Neural progenitor cell (in vitro differentiated cells): Measurements from ENCODE around the gene BMPR1A. TPM values are rescaled to one million over a fixed set of nuclear protein-coding genes. Genes with fewer than 3 reads are reported as not detected.
"Not testable (repeated sequence)": the region's sequence is repeated elsewhere in the genome, so short reads cannot be mapped to it uniquely, and the experiment has no call there.

Experiments
- DNase-seq: peaks from one replicate; pipeline ENCODE4 v3.0.0-alpha.2; 2016; ENCODE audit warnings: low spot score
- H2AFZ ChIP-seq: fragments of 200-600 bp; sonication (generic); replicated peaks from 2 replicates; pipeline ENCODE4 v1.6.1; 2016; ENCODE audit warnings: antibody characterized with exemption
- H3F3A ChIP-seq: fragments of 200-600 bp; sonication (generic); 2 replicates; pipeline ENCODE4 v1.6.1; 2016; ENCODE audit warnings: antibody characterized with exemption, low read depth
- H3K27ac ChIP-seq: fragments of 200-600 bp; sonication (generic); 2 replicates; pipeline ENCODE4 v1.5.1; 2016; ENCODE audit warnings: mild to moderate bottlenecking
- H3K27me3 ChIP-seq: fragments of 200-600 bp; sonication (generic); 2 replicates; pipeline ENCODE4 v1.6.1; 2016; ENCODE audit warnings: mild to moderate bottlenecking, moderate library complexity
- H3K36me3 ChIP-seq: fragments of 200-600 bp; sonication (generic); 2 replicates; pipeline ENCODE4 v1.5.1; 2016
- H3K4me1 ChIP-seq: fragments of 200-600 bp; sonication (generic); 2 replicates; pipeline ENCODE4 v1.6.1; 2016; ENCODE audit warnings: mixed run types
- H3K4me2 ChIP-seq: fragments of 200-600 bp; sonication (generic); 2 replicates; pipeline ENCODE4 v1.6.1; 2016
- H3K4me3 ChIP-seq: fragments of 200-600 bp; sonication (generic); 2 replicates; pipeline ENCODE4 v1.5.1; 2016
- H3K79me2 ChIP-seq: fragments of 200-600 bp; sonication (generic); 2 replicates; pipeline ENCODE4 v1.6.1; 2016; ENCODE audit warnings: low read depth
- H3K9ac ChIP-seq: fragments of 200-600 bp; sonication (generic); 2 replicates; pipeline ENCODE4 v1.6.1; 2016
- H3K9me3 ChIP-seq: fragments of 200-600 bp; sonication (generic); 2 replicates; pipeline ENCODE4 v1.5.1; 2016; ENCODE audit warnings: low read depth
- H4K20me1 ChIP-seq: fragments of 200-600 bp; sonication (generic); 2 replicates; pipeline ENCODE4 v1.6.1; 2016; ENCODE audit warnings: low read depth
- H3K27ac Mint-ChIP-seq: 3 replicates; pipeline ENCODE4 v1.8.0; 2021; ENCODE audit warnings: mixed read lengths
- H3K27me3 Mint-ChIP-seq: 2 replicates; pipeline ENCODE4 v1.8.0; 2022; ENCODE audit warnings: low read depth, mild to moderate bottlenecking, inconsistent platforms, moderate library complexity, mixed read lengths; ENCODE audit not compliant: insufficient read depth
- H3K36me3 Mint-ChIP-seq: 3 replicates; pipeline ENCODE4 v1.8.0; 2021; ENCODE audit warnings: mixed read lengths
- H3K4me1 Mint-ChIP-seq: 3 replicates; pipeline ENCODE4 v1.8.0; 2021; ENCODE audit warnings: mixed read lengths
- H3K4me3 Mint-ChIP-seq: 3 replicates; pipeline ENCODE4 v1.8.0; 2021; ENCODE audit warnings: mild to moderate bottlenecking, moderate library complexity, mixed read lengths
- H3K9me3 Mint-ChIP-seq: 3 replicates; pipeline ENCODE4 v1.8.0; 2020; ENCODE audit warnings: mixed read lengths
- CTCF ChIP-seq: fragments of 200-600 bp; sonication (generic); IDR thresholded peaks from 2 replicates; pipeline ENCODE4 v1.5.1; 2017; ENCODE audit warnings: antibody characterized with exemption, mild to moderate bottlenecking
- EZH2 ChIP-seq: fragments of 200-600 bp; sonication (generic); IDR thresholded peaks from 2 replicates; pipeline ENCODE4 v1.6.1; 2017; ENCODE audit warnings: antibody characterized with exemption, mild to moderate bottlenecking, moderate library complexity
- EZH2phosphoT487 ChIP-seq: fragments of 200-600 bp; sonication (generic); IDR thresholded peaks from 2 replicates; pipeline ENCODE4 v1.6.1; 2017; ENCODE audit warnings: antibody characterized with exemption
- total RNA-seq: library from RNA; depleted of rRNA; stranded (reverse); fragments of >200 nt; gene quantifications from 2 replicates; pipeline ENCODE4 v1.2.3, GENCODE V29; 2015; ENCODE audit warnings: low replicate concordance

The BMPR1A gene
- total RNA-seq, 1 donor from 2014 or later: 76.2 TPM

GRCh38 chr10:86849181-86849894 is 92.9 kb downstream of the BMPR1A start:
- Histone ChIP-seq H3K27me3 (no peaks in the 10 kb centered on the region), H3K27ac (no peak overlapping the region), H3K4me2 (no peak overlapping the region), H2AFZ (no peak overlapping the region), H3K9me3 (no peaks in the 10 kb centered on the region), H3K79me2 (peaks cover 12% of the 10 kb centered on the region), H3K36me3 (peaks cover 9% of the 10 kb centered on the region), H3K4me1 (no peaks in the 10 kb centered on the region), H3K9ac (no peak overlapping the region), H4K20me1 (peaks cover 7% of the 10 kb centered on the region), H3F3A (no peaks in the 10 kb centered on the region), H3K4me3 (no peak overlapping the region)
- H3K4me3 Mint-ChIP-seq: no peak overlapping the region
- DNase-seq: no peak
- H3K36me3 Mint-ChIP-seq: peaks cover 17% of the 10 kb centered on the region
- H3K27me3 Mint-ChIP-seq: no peaks in the 10 kb centered on the region
- peaks cover 11% of the 10 kb centered on the region for H3K4me1 Mint-ChIP-seq
- H3K27ac Mint-ChIP-seq: no peak overlapping the region
- TF ChIP-seq EZH2 (no peak), EZH2phosphoT487 (no peak), CTCF (no peak)
- H3K9me3 Mint-ChIP-seq: no peaks in the 10 kb centered on the region

DNA sequence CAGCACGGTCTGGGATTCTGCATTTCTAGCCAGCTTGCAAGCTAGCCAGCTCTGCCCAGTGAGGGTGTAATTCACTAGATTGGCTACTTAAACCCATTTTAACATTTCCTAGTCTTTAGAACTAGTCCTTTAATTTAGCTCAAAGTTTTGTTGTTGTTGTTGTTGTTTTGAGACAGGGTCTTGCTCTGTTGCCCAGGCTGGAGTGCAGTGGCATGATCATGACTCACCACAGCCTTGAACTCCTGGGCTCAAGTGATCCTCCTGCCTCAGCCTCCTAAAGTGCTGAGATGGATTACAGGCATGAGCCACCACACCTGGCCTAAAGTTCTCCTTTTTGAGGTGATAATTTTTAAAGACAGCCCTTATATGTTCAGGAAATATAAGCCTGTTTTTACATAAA is 94.1 kb downstream of the BMPR1A start:
- no peaks in the 10 kb centered on the region for H3K4me1 ChIP-seq
- H3K27me3 Mint-ChIP-seq: no peaks in the 10 kb centered on the region
- H3K27ac ChIP-seq: no peak overlapping the region
- H3K4me3 Mint-ChIP-seq: no peak overlapping the region
- H3K79me2 ChIP-seq: peaks cover 15% of the 10 kb centered on the region
- no peak overlapping the region for H2AFZ ChIP-seq
- no peak overlapping the region for H3K27ac Mint-ChIP-seq
- H4K20me1 ChIP-seq: peaks cover 7% of the 10 kb centered on the region
- H3K9me3 ChIP-seq: no peaks in the 10 kb centered on the region
- DNase-seq: no peak
- H3K4me2 ChIP-seq: no peak overlapping the region
- no peak for TF ChIP-seq EZH2
- TF ChIP-seq EZH2phosphoT487: no peak
- no peak for TF ChIP-seq CTCF
- peaks cover 6% of the 10 kb centered on the region for H3F3A ChIP-seq
- H3K4me3 ChIP-seq: no peak overlapping the region
- H3K27me3 ChIP-seq: no peaks in the 10 kb centered on the region
- no peaks in the 10 kb centered on the region for H3K9me3 Mint-ChIP-seq
- H3K4me1 Mint-ChIP-seq: peaks cover 14% of the 10 kb centered on the region
- no peak overlapping the region for H3K9ac ChIP-seq
- H3K36me3 Mint-ChIP-seq: peaks cover 18% of the 10 kb centered on the region
- peaks cover 9% of the 10 kb centered on the region for H3K36me3 ChIP-seq

DNA sequence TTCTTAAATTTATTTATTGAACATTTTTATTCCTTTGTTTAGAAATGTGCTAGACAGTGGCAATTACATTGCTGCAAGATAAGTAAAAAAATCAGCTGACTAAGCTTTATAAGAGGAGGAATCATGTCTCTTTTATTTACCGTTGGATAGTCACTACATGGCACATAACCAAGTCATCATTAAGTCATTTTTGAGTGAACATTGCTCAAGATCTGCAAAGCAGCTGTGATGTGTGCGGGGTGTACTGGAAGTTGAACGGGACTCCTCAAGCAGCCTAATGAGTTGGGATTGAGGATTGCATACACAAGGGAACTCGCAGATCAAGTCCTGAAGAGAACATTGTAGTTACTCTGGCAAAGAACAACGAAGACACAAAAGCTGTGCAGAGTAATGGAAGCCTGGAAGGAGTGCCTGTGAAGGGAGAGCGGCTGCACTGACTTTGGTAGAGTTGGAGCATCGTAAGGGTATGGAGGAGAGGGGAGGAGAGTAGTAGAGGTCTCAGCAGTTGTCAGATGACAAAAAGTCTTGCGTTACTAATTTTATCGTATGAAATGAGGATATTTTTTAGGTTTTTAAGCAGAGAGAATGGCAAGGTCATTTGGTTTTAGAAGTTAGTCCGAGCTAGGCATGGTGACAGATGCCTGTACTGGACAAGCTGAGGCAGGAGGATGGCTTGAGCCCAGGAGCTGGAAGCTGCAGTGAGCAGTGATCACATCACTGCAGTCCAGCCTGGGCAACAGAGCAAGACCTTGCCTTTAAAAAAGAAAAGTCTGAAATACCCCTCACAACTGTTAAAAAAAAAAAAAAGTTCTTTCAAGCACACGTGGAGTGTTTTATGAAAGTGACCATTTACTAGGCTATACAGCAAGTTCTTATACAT is 95.1 kb downstream of the BMPR1A start:
- Histone ChIP-seq H3K36me3 (peaks cover 9% of the 10 kb centered on the region), H3K79me2 (peaks cover 15% of the 10 kb centered on the region)
- peaks cover 23% of the 10 kb centered on the region for H3K36me3 Mint-ChIP-seq

GRCh38 chr10:86853582-86853981 is 97.2 kb downstream of the BMPR1A start:
- H3K27me3 Mint-ChIP-seq, H3K4me3 Mint-ChIP-seq, H3K27me3 ChIP-seq, H3K9ac ChIP-seq, H3K36me3 ChIP-seq, H3K9me3 ChIP-seq, H2AFZ ChIP-seq, H3K27ac Mint-ChIP-seq, H4K20me1 ChIP-seq, H3K27ac ChIP-seq, H3K4me3 ChIP-seq, DNase-seq, H3K4me2 ChIP-seq, H3K9me3 Mint-ChIP-seq, H3K4me1 ChIP-seq: not testable (repeated sequence)
- Mint-ChIP-seq H3K4me1 (peaks cover 23% of the 10 kb centered on the region), H3K36me3 (peaks cover 29% of the 10 kb centered on the region)
- Histone ChIP-seq H3F3A (peaks cover 26% of the 10 kb centered on the region), H3K79me2 (peaks cover 10% of the 10 kb centered on the region)

More for the DNA sequence above, 95.1 kb downstream of the BMPR1A start:
- TF ChIP-seq EZH2phosphoT487 (no peak), CTCF (no peak), EZH2 (no peak)
- peaks cover 1% of the 10 kb centered on the region for H3K4me1 ChIP-seq
- no peak for DNase-seq
- Mint-ChIP-seq H3K4me3 (no peak overlapping the region), H3K4me1 (peaks cover 15% of the 10 kb centered on the region), H3K9me3 (no peaks in the 10 kb centered on the region), H3K27me3 (no peaks in the 10 kb centered on the region), H3K27ac (no peak overlapping the region)
- no peak overlapping the region for H3K4me2 ChIP-seq
- no peak overlapping the region for H2AFZ ChIP-seq
- H3F3A ChIP-seq: peaks cover 17% of the 10 kb centered on the region
- H3K4me3 ChIP-seq: no peak overlapping the region
- H3K27me3 ChIP-seq: no peaks in the 10 kb centered on the region
- H4K20me1 ChIP-seq: peaks cover 10% of the 10 kb centered on the region
- no peaks in the 10 kb centered on the region for H3K9me3 ChIP-seq
- no peak overlapping the region for H3K27ac ChIP-seq
- no peak overlapping the region for H3K9ac ChIP-seq
